AG08396 (cell line): Measurements from ENCODE around the gene CCDC158.
"Not testable (repeated sequence)": the region's sequence is repeated elsewhere in the genome, so short reads cannot be mapped to it uniquely, and the experiment has no call there.

Experiments
- DNase-seq: peaks from one replicate; pipeline ENCODE4 v3.0.0; 2012; ENCODE audit warnings: low spot score, mixed read lengths

Gene CCDC158

DNA sequence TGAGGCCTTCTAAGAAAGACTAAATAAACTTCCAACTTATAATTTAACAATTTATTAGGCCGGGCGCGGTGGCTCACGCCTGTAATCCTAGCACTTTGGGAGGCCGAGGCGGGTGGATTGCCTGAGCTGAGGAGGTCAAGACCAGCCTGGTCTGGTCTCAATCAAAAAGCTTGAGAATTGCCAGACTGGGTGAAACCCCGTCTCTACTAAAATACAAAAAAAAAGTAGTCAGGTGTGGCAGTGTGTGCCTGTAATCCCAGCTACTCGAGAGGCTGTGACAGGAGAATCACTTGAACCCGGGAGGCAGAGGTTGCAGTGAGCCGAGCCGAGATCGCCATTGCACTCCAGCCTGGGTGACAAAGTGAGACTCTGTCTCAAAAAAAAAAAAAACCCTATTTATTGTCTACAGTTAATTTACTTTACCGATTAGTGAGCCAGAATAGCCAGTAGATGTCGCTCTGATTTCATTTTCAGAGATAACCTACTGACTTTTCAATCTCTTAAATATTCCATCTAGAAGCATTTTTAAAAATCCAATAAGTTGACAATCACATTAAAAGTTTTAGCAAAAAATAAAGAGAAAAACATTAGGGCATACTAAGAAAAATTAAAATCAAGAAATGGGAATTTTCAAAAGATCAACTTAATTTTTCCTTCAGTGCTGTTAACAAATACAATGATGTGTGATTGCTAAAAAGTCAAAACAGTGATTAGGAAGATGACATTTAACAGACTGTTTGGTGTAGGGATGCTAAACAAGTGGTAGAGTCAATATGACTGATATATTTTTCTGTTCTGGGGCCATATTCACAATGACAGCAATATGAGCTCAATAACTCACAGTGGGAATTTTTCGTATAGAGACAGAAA, 9.8 kb upstream of the CCDC158 start:
- DNase-seq = peak; percentile 58

DNA sequence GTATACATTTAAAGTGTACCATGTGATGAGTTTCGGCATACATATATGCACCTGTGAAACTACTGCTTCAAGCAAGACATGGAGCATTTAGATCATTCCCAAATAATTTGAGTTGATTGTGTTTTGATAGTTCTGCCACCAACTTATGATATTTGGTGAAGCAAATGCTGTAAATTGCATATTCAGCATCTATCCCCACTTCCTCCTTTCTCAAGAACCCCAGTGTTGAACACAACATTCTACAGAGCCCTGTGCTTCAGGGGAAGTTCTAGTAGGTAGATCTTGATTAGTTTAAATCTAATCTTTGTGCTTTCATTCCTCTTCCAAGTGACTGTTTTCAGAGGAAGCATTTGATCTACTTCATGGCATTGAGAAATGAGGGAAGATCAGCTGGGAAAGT, 8.7 kb upstream of the CCDC158 start:
- no peak for DNase-seq

DNA sequence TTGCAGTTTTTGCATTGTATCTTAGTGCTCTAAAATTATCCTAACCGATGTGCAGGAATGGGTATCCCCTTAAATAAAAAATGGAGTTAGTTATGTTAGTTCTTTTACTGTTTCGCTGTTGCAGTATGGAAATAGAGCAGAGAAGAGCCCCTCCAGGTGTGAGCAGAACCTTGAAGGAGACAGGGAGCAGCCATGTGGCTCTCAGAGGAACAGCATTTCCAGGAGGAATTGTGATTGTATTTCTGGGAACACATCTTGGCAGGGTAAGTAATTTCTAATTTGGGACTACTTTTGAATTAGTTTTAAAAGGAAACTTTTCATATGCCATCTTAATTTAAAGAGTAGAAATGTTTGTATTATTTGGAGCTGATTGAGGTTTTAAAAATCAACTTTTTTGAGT, 5.3 kb upstream of the CCDC158 start:
- DNase-seq = no peak

DNA sequence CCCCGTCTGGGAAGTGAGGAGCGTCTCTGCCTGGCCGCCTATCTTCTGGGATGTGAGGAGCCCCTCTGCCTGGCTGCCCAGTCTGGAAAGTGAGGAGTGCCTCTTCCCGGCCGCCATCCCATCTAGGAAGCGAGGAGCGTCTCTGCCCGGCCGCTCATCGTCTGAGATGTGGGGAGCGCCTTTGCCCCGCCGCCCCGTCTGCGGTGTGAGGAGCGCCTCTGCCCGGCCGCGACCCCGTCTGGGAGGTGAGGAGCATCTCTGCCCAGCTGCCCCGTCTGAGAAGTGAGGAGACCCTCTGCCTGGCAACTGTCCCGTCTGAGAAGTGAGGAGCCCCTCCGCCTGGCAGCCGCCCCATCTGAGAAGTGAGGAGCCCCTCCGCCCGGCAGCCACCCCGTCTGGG, 2.2 kb upstream of the CCDC158 start:
- not testable (repeated sequence) for DNase-seq

DNA sequence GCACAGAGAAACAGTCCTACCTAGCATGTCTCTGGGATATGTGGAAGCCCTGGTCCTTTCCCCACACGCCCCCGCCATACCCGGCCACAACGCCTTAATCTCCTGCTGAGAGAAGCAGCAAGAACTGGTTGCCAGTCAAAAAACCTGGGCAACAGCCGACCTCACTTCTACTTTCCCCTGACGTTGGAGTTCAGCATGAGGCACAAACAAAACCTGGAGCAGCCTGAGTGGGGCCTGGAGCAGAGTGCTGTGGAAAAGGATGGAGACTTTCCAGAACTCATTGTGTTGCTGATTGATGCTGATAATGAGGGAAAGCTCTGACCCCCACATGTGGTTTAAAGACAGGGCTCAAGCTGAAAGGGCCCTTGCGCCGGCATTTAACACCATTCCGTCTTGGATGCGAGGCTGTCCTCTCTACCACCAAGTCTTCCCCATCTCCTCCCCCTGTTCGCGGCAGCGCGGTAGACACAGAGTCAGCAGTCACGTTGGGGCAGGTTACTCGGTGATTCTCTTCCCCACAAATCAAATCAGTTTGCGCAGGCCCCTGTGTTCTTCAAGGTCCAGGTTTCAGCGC, 666 bp downstream of the CCDC158 start:
- DNase-seq = no peak

DNA sequence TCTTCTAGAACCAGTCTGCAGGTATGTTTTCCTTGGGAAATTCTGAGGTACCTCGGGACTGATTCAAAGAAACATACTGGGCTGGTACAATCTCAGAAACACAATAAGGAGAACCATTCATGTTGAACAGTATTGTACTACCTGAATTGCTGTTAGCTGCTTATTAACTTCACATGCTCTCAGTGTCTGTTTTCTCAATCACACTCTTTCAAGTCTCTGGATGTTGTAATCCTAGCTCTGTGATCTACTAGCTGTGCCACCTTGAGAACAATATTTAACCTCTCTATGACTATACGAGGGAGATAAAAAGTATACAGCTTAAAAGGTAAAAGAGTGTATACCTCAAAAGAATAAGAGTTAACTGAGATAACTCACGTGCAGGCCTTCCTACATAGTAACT, 10.3 kb downstream of the CCDC158 start:
- DNase-seq = no peak

DNA sequence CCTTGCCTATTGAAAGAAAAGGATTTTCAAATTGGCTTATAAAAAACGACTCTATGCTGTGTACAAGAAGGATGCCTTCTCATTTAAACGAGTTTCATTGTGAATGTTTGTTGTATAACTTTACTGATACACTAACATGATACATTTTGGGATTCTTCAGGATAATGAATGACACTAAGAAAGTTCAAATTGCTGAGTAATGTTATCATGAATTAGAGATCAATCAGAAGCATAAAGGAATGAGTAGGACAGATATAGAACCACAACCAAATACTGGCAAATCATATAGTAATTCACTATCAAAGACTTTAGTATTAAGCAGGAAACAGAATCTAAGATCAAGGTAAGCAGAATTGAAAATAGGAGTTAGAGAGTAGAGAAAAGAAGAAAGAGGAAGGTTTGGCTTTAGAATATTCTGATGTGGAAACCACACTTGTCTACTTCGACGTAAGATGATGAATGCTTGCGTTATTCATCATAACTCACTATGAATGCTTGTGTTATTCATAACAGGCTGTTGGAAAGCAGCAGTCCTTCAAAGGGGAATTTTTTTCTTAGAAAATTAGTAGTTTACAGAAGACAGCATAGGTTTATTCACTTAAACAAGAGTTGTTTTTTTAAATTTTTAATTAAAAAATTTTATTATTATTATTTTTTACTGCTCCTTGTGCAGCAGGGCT, 13.4 kb downstream of the CCDC158 start:
- no peak for DNase-seq

DNA sequence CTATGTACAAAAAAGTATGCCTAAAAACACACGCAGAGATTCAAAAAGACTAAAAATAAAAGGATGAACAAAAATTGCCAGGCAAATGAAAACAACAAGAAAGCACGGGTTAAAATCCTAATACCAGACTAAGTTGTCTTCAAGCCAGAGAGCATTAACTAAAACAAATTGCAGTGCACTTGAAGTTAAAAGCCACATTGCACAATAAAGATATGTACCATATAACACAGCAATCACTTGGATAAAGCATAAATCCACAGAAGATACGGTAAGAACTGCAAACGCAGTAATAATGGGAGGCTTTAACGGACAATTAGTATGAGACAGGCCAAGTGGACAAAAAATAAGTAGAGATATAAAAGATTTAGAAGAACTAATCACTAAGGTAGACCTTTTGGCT, 14.9 kb downstream of the CCDC158 start:
- DNase-seq = no peak

DNA sequence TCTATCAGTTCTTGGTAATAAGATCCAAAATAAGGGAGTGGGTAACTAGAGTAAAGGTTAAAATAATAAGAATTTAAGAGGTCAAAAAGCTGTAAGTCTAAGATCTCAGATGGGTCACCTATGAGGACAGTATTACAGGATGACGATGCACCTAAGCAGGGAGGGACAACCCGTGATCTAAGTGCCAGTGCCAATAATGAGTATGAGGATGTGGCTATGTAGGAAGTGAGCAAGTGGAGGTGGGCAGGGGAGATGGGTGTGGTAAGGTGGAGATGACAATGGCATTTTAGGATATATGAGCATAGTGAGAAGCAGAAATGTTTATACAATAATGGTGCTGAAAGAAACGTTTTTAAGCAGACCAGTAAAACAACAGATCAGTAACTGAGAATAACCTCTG, 19.3 kb downstream of the CCDC158 start:
- no peak for DNase-seq

DNA sequence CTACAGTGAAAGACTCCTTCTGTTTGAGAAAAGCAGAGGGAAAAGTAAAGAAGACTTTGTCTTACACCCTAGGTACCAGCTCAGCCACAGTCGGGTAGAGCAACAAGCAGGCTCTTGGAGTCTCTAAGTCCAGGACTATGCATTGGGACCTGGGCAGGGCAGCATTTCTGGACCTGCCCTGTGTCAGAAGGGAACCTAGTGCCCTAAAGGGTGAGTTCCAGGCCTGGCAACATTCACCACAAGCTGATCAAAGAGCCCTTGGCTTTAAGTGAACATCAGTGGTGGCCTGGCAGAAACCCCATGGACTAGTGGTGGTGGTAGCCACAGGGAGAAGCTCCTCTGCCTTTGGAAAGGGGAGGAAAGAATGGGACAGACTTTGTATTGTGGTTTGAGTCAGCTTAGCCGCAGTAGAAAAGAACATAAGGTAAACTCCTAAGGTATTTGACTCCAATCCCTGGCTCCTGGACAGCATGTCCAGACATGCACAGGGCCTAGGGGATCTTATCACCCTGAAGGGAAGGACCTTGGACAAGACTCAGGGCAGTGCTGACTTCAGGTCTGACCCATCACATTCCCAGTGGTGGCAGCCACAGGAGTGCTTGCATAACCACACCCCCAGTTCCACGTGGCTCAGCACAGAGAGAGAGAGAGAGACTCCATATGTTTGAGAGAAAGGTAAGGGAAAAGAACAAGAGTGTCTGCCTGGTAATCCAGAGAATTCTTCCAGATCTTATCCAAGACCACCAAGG, 32.6 kb downstream of the CCDC158 start:
- no peak for DNase-seq

DNA sequence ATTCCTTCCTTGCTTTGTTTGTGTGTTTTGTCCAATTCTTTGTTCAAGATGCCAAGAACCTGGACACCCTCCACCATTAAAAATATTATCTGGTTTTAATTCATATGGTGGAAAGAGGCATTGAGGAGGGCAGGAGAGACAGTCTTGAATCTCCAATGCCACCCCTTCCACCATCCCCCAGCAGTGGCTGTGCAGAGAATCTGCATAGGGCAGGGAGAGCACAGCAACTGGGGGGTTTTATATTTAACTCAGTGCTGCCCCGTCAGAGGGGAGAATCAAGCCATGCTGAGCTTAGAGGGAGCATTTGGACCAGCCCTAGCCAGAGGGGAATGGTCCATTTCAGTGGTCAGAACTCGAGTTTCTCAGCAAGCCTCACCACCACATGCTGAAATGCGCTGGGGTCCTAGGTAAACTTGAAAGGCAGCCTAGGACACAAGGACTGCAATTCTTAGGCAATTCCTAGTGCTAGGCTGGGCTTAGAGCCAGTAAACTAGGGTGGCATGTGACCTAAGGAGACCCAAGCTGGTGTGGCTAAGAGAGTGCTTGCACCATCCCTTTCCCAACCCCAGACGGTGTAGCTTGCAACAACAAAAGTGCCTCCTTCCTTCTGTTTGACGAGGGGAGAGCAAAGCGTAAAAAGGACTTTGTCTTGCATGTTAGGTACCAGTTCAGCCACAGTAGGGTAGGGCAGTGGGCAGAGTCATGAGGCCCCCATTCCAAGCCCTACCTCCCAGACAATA, 34.2 kb downstream of the CCDC158 start:
- no peak for DNase-seq

DNA sequence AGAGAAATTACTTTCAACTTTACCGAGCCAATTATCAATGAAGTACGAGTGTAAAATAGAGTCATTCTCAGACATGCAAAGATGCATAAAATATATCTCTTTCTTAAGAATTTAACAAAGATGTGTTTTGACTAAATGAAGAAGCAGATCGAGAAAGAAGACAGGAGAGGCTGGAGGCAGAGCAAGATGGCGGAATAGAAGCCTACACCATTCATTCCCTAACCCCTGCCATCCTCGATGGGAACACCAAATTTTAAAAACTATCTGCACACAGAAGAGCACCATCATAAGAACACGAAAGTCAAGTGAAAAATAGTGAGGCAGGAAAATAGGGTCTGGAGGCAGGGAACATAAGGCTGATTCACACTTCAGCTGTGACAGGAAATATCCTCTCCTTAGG, 35.0 kb downstream of the CCDC158 start:
- DNase-seq = no peak

DNA sequence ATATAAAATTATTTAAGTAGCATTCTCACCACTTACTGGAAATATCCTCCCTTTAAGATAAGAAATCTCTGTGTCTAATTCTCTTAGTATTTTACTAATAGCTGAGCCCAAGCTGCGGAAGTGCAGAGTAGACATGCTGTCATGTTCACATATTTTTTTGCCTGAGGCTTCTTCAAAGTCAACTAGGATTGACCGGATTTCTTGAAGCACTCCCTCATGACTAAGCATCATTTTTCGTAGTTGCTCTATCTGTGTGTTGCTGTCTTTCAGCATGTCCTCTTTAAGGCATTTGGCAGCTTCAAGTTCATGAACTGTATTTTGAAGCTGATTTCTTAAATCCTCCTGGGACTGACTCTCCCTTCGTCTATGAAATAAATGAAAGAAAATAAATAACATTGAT, 36.9 kb downstream of the CCDC158 start:
- no peak for DNase-seq

DNA sequence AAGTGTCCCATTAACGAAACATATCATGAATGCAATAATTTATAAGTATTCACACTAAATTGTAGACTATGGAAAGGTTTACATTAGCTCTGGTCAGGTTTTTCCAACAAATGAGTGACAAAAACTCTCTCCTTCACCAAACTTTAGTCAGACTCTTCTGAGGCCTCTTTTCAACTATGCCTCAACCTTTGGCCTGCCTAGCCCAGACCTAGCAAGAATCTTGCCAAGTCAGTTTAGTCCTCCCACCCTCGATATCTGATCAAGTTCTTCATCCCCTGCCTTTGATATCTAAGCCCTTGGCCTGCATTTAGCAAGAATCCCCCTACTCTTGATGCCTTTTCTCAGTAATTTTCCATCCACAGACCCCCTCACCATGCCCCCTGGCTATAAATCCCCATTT, 37.9 kb downstream of the CCDC158 start:
- no peak for DNase-seq

DNA sequence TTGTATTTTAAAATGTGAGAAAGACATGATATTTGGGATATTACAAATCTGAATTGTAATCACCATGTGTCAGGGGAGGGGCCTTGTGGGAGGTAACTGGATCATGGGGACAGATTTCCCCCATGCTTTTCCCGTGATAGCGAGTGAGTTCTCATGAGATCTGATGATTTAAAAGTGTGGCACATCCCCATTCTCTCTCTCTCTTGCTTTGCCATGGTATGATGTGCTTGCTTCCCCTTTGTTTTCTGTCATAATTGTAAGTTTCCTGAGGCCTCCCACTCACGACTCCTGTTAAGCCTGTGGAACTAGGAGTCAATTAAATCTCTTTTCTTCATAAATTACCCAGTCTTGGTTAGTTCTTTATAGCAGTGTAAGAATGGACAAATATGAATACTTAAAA, 39.0 kb downstream of the CCDC158 start:
- no peak for DNase-seq

DNA sequence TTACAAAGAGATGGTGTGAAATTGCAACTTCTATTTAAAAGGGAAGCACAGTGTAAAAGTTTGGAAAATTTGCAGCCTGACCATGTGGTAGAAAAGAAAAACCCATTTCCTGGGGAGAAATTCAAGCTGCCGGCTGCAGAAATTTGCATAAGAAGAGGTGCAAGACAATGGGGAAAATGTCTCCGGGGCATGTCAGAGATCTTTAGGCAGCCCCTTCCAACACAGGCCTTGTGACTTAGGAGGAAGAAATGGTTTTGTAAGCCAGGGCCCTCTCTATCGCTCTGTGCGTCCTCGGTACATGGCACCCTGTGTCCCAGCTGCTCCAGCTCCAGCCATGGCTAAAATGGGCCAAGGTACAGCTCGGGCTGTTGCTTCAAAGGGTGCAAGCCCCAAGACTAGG, 40.4 kb downstream of the CCDC158 start:
- no peak for DNase-seq

DNA sequence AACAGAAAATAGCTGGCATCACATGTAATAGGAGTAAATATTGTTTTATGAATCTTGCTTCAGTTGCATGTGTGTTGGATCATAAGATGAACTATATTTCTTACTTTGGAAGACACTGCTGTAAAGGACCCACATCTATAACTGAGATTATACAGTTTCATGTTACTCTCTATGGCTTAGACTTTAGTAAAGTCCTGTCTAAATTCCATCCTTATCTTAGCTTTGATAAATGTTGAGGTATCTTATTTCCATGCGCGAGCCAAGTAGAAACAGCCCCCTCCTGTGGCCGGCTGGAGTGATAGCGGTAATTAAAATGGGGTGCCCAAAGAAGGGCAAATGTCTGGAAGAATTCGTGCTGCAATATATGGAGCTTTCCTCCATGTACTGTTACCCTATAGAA, 43.0 kb downstream of the CCDC158 start:
- DNase-seq = peak; percentile 41

DNA sequence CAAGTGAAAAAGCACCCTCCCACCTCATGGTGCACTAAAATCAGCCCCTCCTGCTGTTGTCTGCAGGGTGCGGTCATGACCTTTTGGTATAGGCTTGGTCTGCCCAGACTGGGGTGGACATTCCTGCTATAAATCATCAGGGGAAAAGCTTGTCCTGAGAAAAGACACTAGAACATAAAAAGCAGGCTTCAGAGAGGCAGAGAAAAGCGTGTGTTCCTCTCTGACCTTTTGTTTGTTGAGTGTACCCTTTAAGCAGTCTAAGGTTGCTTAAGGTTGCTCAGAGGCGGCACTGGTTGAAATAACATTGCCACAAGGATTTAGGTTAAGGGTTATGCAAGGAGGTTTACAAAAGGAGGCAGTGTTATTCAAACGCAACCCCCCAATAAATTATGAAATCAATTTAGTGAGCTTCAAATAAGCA, 43.5 kb downstream of the CCDC158 start:
- no peak for DNase-seq

DNA sequence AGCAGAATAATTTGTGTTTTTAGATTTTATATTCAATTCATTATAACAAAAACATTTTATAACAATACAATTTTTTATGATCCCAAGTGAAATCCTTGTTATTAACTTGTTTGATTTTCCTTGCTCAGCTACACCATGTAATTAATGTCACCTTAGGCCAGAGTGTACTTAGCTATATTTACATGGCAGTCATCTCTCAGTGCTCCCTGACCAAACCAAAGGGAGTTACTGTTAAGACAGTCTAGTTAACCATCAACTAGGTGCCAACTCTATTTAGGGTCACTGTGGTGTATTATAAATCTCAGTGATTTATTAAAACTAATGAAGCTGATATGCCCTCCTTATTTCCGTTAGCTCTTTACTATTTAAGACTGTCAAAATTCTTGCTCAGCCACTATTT, 44.4 kb downstream of the CCDC158 start:
- no peak for DNase-seq

DNA sequence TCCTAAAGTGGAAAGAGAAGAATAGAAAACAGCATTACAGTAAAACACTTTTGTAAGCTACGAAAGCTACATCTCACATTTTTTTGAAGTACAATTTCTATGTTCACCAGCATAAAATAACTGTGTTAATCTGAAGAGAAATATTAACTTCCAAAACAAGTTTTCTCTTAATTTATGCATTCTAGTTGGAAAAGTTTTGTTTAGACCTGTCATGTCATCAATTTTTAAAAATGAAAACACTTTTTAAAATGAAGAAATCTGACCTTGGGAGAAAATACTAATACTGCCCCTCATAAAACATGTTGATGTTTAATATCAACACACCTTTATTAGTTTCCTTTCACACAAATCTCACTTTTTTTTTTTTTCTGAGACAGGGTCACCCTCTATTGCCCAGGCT, 45.2 kb downstream of the CCDC158 start:
- no peak for DNase-seq

DNA sequence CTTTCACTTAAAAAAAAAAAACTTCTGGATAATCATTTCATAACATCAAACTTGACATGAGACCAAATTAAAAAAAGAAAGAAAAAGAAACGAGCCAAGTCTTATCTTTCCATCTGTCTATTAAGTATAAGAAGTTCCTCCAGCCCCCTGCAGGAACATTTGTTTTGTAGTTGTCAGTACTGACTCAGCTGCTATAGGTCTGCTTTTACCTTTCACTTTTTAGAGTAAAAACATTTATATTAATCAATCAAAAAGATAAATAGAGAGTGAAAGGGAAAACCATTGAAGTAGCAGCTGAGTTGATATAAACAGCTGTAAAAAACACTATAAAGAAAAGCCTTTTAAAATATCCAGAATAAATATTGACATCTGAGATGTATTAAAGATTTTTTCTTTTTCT, 46.1 kb downstream of the CCDC158 start:
- no peak for DNase-seq
